K562 (cell line): ENCODE data around the gene ERCC1. TPM values are rescaled to one million over a fixed set of nuclear protein-coding genes. Genes with fewer than 3 reads are reported as not detected.

Experiments used
- ATAC-seq: fragments of 200-7000 bp; cut with Tn5 transposase; 3 replicates; pipeline ENCODE4 v1.9.1; 2020; ENCODE audit warnings: moderate library complexity
- BruUV-seq: library from RNA; stranded (reverse); fragments of 400-500 nt; replicated peaks from 2 replicates; lab custom pipeline; 2021; lab: Mats Ljungman, UMichigan
- CTCF ChIA-PET: fragments of 300-600 bp; formaldehyde crosslinking; extraction: SDS; loops from one replicate; lab custom pipeline; 2021; ENCODE audit warnings: low intra/inter-chr PET ratio; lab: Yijun Ruan, JAX
- POLR2A ChIA-PET: fragments of 300-600, 350-650 bp; sonication (Branson Sonifier 250); formaldehyde crosslinking; extraction: SDS; loops from one replicate; lab custom pipeline; 2021; ENCODE audit warnings: antibody characterized with exemption, inconsistent platforms; lab: Yijun Ruan, JAX
- DNase-seq, 4 experiments: peaks; one replicate each; pipeline versions ENCODE4 v3.0.0 to v3.0.0-alpha.2; 2011 to 2018; ENCODE audit warnings: low spot score in 3 of 4, mixed read lengths in 3 of 4; ENCODE audit errors: extremely low read depth in 1 of 4
- FAIRE-seq: peaks from 2 replicates; lab custom pipeline; 2011; peaks lifted over from hg19 to GRCh38; lab: Jason Lieb, UNC
- H2AFZ ChIP-seq: 2 replicates; pipeline ENCODE4 v1.6.0; 2011; ENCODE audit warnings: low read depth, low read length, control low read depth, inconsistent platforms
- H3K27ac ChIP-seq: fragments of 200-600 bp; 3 replicates; pipeline ENCODE4 v1.8.0; 2011; ENCODE audit warnings: low read depth, mild to moderate bottlenecking, control low read depth, inconsistent platforms, low read length, moderate library complexity, mixed read lengths; ENCODE audit errors: extremely low read depth
- H3K27me3 ChIP-seq, 2 experiments: fragments of 300-600 bp in 1 of 2; 2 replicates in 1 of 2; 3 replicates in 1 of 2; pipeline versions ENCODE4 v1.6.0 to v1.8.0; 2011; ENCODE audit warnings: inconsistent platforms in 2 of 2, low read length in 2 of 2, mild to moderate bottlenecking in 1 of 2, mixed read lengths in 1 of 2, moderate library complexity in 1 of 2; ENCODE audit not compliant: control insufficient read depth in 2 of 2, insufficient read depth in 2 of 2
- H3K36me3 ChIP-seq: fragments of 300-600 bp; 3 replicates; pipeline ENCODE4 v1.8.0; 2011; ENCODE audit warnings: mild to moderate bottlenecking, low read length, inconsistent platforms; ENCODE audit not compliant: control insufficient read depth, insufficient read depth
- H3K4me1 ChIP-seq, 2 experiments: fragments of 200-600 bp in 1 of 2; replicated peaks in 1 of 2; 2 replicates in 1 of 2; 3 replicates in 1 of 2; pipeline versions ENCODE4 v1.5.1 to v1.8.0; 2011; ENCODE audit warnings: inconsistent platforms in 2 of 2, low read length in 2 of 2, mild to moderate bottlenecking in 1 of 2, mixed read lengths in 1 of 2, moderate library complexity in 1 of 2; ENCODE audit not compliant: control insufficient read depth in 2 of 2, insufficient read depth in 2 of 2
- H3K4me2 ChIP-seq: 2 replicates; pipeline ENCODE4 v1.6.1; 2011; ENCODE audit warnings: low read length, control low read depth, inconsistent platforms, mixed read lengths; ENCODE audit not compliant: insufficient read depth
- H3K4me3 ChIP-seq: fragments of 200-600 bp; sonication (generic), shearing (Covaris generic); 2 replicates; pipeline ENCODE4 v1.5.1; 2016; ENCODE audit warnings: control low read depth, inconsistent platforms
- H3K79me2 ChIP-seq: fragments of 200-600 bp; 3 replicates; pipeline ENCODE4 v1.8.0; 2011; ENCODE audit warnings: low read length, inconsistent platforms; ENCODE audit not compliant: control insufficient read depth, insufficient read depth
- H3K9ac ChIP-seq, 2 experiments: 2 replicates each; pipeline versions ENCODE4 v1.6.0 to v1.6.1; 2011; ENCODE audit warnings: low read depth in 2 of 2, low read length in 2 of 2, control low read depth in 1 of 2, inconsistent platforms in 1 of 2, mild to moderate bottlenecking in 1 of 2, mixed read lengths in 1 of 2; ENCODE audit not compliant: insufficient read depth in 1 of 2
- H3K9me1 ChIP-seq: one replicate; pipeline ENCODE4 v1.6.0; 2011; ENCODE audit warnings: inconsistent platforms, mild to moderate bottlenecking, low read length, moderate library complexity; ENCODE audit not compliant: control insufficient read depth, insufficient read depth
- H3K9me3 ChIP-seq: replicated peaks from 2 replicates; pipeline ENCODE4 v1.5.1; 2011; ENCODE audit warnings: low read depth, low read length, inconsistent platforms; ENCODE audit not compliant: control insufficient read depth, insufficient read depth
- H4K20me1 ChIP-seq: replicated peaks from 2 replicates; pipeline ENCODE4 v1.6.1; 2011; ENCODE audit warnings: low read length, inconsistent platforms, mixed read lengths; ENCODE audit not compliant: control insufficient read depth, insufficient read depth
- BRD4 ChIP-seq: fragments of 200-600 bp; sonication (generic); IDR thresholded peaks from 2 replicates; pipeline ENCODE4 v1.6.1; 2017; ENCODE audit warnings: inconsistent platforms
- POLR2A ChIP-seq: fragments of 450-650 bp; conservative IDR thresholded peaks from 2 replicates; pipeline ENCODE4 v1.6.1; 2016
- POLR2G ChIP-seq: fragments of 200-400 bp; formaldehyde crosslinking; IDR thresholded peaks from 2 replicates; pipeline ENCODE4 v1.6.1; 2017; ENCODE audit warnings: low read depth, mild to moderate bottlenecking, antibody characterized with exemption, low read length, moderate library complexity
- RBFOX2 ChIP-seq: fragments of 200-400 bp; formaldehyde crosslinking; IDR thresholded peaks from 2 replicates; pipeline ENCODE4 v1.6.1; 2017; ENCODE audit warnings: low read depth, mild to moderate bottlenecking, low read length, moderate library complexity
- WGBS: fragments of 100-300 bp; shearing (Covaris generic); methylation state at CpG from one replicate; pipeline ENCODE4 v1.1.6; 2016; ENCODE audit warnings: low coverage, mixed read lengths; ENCODE audit not compliant: insufficient coverage; ENCODE audit errors: missing lambda C conversion rate; 5-methylcytosine and 5-hydroxymethylcytosine counted together
- in situ Hi-C: fragments of 300-500 bp; cut with MboI; formaldehyde crosslinking; loops from 4 replicates; pipeline ENCODE4 v1.15.0; 2018; ENCODE audit warnings: inconsistent platforms, mixed read lengths
- intact Hi-C: fragments of 100-400 bp; cut with micrococcal nuclease; formaldehyde crosslinking; loops from 2 replicates; pipeline ENCODE4 v1.14.2; 2022
- polyA plus RNA-seq, 8 experiments: library from polyadenylated mRNA; depleted of rRNA in 4 of 8; stranded (reverse) in 5 of 8; unstranded in 3 of 8; fragments of >200 nt; fragmentation: Nextera tagmentation in 2 of 8; fragmentation: Illumina TruSeq in 1 of 8; extraction: Ambion mirVana in 2 of 8; extraction: Trizol in 1 of 8; gene quantifications; 2 replicates each; pipeline versions ENCODE4 v1.2.1 to v1.2.3, GENCODE V29; 2011 to 2014; ENCODE audit warnings: inconsistent platforms in 1 of 8, missing spikeins in 1 of 8
- total RNA-seq, 7 experiments: library from RNA; depleted of rRNA in 6 of 7; stranded (reverse); fragments of >200 nt in 6 of 7; fragmentation: Illumina TruSeq in 2 of 7; extraction: Trizol in 2 of 7; gene quantifications; 2 replicates each; pipeline versions ENCODE4 v1.2.1 to v1.2.3, GENCODE V29; 2011 to 2021; ENCODE audit warnings: low replicate concordance in 1 of 7
- TF ChIP-seq, protein P1 (sequence below): sonication (generic); formaldehyde crosslinking; IDR thresholded peaks from 2 replicates; pipeline ENCODE4 v1.8.0; 2022; ENCODE audit warnings: missing genetic modification reagents, mild to moderate bottlenecking, moderate library complexity, borderline replicate concordance

Gene ERCC1
- total and polyA plus RNA-seq, 9 of the 15 experiments (the other 6 are each of a cell fraction or from before 2014, with no cell fraction given): 9.3 to 92.6 (median 60.0) TPM

DNA sequence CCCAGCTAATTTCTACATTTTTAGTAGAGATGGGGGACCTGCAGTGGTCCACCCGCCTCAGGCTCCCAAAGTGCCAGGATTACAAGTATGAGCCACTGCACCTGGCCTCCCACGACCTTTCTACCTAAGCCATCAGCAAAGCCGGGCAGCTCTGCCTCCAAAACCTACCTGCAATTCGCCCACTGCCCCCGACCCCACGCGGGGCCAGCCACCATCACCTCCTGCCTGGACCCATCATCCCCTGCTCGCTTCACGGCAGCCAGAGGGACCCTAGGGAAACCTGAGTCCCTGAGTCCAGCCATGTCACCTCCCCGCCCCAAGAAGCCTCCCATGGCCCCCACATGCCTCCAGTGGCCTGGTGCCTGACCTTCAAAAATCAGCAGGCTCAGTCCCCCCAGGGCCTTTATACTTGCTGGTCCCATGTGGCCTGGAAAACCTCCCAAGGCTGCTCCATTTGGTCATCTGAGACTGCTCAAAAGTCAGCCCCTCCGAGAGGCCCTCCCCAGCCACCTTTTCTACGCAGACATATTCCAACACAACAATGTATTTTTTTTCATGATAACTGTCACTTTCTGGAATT, 65.4 kb downstream of the ERCC1 start:
- TF ChIP-seq, protein P1, sequence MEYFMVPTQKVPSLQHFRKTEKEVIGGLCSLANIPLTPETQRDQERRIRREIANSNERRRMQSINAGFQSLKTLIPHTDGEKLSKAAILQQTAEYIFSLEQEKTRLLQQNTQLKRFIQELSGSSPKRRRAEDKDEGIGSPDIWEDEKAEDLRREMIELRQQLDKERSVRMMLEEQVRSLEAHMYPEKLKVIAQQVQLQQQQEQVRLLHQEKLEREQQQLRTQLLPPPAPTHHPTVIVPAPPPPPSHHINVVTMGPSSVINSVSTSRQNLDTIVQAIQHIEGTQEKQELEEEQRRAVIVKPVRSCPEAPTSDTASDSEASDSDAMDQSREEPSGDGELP: no peak
- TF ChIP-seq POLR2A (no peak), RBFOX2 (peak; percentile 30; the same call in 1 of the 2 replicates), POLR2G (peak; percentile 35; the same call in 1 of the 2 replicates), BRD4 (no peak)

More for the DNA sequence above, 65.4 kb downstream of the ERCC1 start:
- no peak for DNase-seq
- no peak overlapping the region for H3K9ac ChIP-seq
- peaks cover 80% of the 10 kb centered on the region; the same call in 2 of the 3 replicates for H3K36me3 ChIP-seq
- no peak overlapping the region for H3K27ac ChIP-seq
- POLR2A ChIA-PET: interaction anchor here (0.6 to 0.7 kb wide), 2 partner anchors 118 to 372 kb away, joined by 3 to 4 read pairs; no protein-coding TSS in a partner anchor
- no peaks in the 10 kb centered on the region for H3K9me3 ChIP-seq
- no peak for FAIRE-seq
- peaks cover 3% of the 10 kb centered on the region; the same call in 1 of the 2 replicates for H4K20me1 ChIP-seq
- no peaks in the 10 kb centered on the region for H3K27me3 ChIP-seq
- intact Hi-C loops (no loop called here), in situ Hi-C loops (no loop called here)
- H3K9me1 ChIP-seq: no peaks in the 10 kb centered on the region
- H3K4me1 ChIP-seq: peaks cover 0 to 34% of the 10 kb centered on the region in 2 experiments; a peak in 2 of 5 replicates
- no peak overlapping the region for H2AFZ ChIP-seq
- no peak overlapping the region for H3K4me3 ChIP-seq
- CTCF ChIA-PET: no interaction called here
- H3K79me2 ChIP-seq: no peaks in the 10 kb centered on the region
- BruUV-seq: no TSS peak
- H3K4me2 ChIP-seq: no peak overlapping the region
- WGBS: 87% methylated on average over 12 of the region's 12 CpGs
- ATAC-seq: no peak
